ENCODE measurements around the gene SIPA1L3.

The SIPA1L3 gene

DNA sequence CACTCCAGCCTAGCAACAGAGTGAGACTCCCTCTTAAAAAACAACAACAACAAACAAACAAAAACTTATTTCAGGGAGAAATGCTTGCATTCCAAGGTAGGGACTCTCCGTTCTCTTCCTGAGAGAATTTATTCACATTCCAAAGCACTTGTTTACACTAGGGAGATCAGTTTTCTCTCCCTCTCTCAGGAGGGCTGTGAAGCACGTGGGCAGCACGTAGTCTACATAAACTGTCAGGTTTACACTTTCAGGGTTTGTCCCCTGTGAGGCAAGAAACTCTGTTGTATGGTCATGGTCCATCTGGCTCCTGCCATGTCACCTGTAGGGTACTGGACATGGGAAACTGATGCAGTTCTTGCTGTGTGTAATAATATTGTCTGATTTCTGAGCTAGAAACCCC is 32.2 kb upstream of the SIPA1L3 start:
- TF ChIP-seq, protein P1, sequence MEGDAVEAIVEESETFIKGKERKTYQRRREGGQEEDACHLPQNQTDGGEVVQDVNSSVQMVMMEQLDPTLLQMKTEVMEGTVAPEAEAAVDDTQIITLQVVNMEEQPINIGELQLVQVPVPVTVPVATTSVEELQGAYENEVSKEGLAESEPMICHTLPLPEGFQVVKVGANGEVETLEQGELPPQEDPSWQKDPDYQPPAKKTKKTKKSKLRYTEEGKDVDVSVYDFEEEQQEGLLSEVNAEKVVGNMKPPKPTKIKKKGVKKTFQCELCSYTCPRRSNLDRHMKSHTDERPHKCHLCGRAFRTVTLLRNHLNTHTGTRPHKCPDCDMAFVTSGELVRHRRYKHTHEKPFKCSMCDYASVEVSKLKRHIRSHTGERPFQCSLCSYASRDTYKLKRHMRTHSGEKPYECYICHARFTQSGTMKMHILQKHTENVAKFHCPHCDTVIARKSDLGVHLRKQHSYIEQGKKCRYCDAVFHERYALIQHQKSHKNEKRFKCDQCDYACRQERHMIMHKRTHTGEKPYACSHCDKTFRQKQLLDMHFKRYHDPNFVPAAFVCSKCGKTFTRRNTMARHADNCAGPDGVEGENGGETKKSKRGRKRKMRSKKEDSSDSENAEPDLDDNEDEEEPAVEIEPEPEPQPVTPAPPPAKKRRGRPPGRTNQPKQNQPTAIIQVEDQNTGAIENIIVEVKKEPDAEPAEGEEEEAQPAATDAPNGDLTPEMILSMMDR (conservative IDR thresholded peaks at IDR 0.05; ENCODE audit: low read depth, low read length), result no peak
- no peak overlapping the region for H3K4me3 ChIP-seq (ENCODE audit: low read depth, low read length)
- DNase-seq (ENCODE audit: low read depth), result peak; percentile 70

DNA sequence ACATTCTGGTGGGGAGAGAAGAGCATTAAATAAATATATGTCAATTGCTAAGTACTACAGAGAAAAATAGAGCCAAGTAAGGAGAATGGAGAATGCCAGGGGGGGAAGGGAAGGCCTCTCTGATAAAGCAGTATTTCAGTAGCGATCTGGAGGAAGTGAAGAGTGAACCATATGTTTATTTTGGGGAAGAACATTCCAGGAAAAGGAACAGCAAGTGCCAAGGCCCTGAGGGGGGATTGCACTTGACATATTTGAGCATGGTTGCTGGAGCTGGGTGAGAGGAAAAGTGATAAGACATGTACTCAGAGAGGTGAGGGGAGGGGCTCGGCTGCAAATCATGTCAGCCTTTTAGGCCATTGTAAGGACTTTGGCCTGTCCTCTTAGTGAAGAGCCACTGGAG is 31.0 kb upstream of the SIPA1L3 start:
- no peak overlapping the region for H3K4me3 ChIP-seq (ENCODE audit: low read depth, low read length)
- DNase-seq (ENCODE audit: low read depth), result no peak
- TF ChIP-seq, protein P1 (conservative IDR thresholded peaks at IDR 0.05; ENCODE audit: low read depth, low read length), result no peak

DNA sequence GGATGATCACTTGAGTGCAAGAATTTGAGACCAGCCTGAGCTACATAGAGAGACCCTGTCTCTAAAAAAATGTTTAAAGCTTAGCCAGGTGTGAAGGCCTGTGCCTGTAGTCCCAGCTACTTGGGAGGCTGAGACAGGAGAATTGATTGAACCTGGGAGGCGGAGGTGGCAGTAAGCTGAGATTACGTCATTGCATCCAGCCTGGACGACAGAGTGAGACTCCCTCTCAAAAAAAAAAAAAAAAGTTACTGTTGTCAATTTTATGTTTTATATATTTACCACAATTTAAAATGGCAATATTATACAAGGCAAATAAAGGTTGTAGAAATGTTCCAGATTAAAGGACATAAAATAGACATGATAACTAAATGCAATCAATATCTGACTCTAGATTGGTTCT is 29.9 kb upstream of the SIPA1L3 start:
- TF ChIP-seq, protein P1 (conservative IDR thresholded peaks at IDR 0.05; ENCODE audit: low read depth, low read length), result no peak
- no peak overlapping the region for H3K4me3 ChIP-seq (ENCODE audit: low read depth, low read length)
- no peak for DNase-seq (ENCODE audit: low read depth)

DNA sequence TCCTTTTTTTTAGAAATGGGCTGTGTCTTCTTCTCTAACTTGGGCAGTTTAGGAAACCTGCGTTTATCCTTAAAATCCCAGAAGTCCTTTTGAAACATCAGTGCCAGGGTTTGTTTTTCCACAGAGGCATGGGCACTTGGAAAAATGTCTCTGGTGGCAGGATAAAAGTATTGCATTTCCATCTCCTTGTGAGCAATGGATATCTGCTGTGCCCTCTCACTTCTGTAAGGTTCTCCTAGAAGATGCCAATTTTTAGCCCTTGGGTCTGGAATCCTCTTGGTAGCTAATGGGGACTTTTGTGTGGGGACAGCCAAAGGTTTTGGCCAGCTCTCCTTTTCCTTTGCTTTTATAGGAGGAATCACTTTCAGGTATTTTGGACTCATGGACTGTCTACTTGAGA is 21.6 kb upstream of the SIPA1L3 start:
- DNase-seq (ENCODE audit: low read depth), result no peak
- no peak overlapping the region for H3K4me3 ChIP-seq (ENCODE audit: low read depth, low read length)
- TF ChIP-seq, protein P1 (conservative IDR thresholded peaks at IDR 0.05; ENCODE audit: low read depth, low read length), result peak; percentile 7

DNA sequence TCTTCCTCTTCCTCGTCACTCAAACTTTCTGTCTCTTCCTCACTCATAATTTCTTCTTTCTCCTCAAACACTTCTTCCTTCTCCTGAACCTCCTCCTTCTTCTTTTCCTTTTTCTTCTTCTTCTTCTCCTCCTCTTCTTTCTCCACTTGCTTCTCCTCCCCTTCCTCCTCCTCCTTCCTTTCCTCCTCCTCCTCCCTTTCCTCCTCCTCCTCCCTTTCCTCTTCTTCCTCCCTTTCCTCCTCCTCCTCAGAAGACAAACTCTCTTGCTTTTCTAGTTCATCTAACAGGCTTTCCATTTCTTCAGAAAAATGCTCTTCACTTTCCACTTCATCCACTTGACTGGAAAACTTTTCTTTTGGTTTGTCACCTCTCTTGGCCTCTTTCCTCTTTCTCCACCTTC is 20.4 kb upstream of the SIPA1L3 start:
- no peak overlapping the region for H3K4me3 ChIP-seq (ENCODE audit: low read depth, low read length)
- TF ChIP-seq, protein P1 (conservative IDR thresholded peaks at IDR 0.05; ENCODE audit: low read depth, low read length), result no peak
- no peak for DNase-seq (ENCODE audit: low read depth)

DNA sequence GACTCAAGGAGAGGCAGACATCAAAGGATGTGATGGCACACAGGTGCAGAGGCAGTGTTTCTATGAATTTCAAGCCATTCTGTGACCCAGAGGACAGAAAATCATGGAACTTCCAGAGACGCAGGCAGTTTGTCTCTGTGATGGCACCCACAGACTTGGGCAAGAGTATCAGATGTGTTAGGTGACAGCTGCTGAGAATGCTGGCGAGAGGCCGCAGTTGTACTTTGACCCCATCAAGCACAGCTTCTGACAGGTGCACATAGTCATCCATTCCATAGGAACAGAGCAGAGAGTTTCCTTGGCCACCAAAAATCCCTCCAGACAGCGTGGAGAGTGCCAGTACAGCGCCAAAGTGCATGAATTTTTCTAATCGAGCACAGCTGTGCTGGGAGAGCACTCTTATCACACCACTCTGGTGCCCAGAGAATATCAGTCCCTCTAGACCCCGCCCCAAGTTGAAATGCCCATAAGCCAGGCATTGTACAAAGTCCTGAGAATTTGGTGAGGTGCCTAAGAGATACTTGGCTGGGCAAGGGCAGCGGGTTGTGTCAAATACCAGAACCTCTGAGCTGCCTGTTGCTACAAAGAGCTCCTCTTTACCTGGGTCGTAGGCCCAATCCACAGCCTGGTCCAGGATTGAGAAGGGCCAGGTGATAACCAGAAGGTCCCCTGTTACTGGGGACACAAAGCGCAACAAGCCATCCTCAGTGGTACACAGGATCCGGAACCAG is 13.0 kb upstream of the SIPA1L3 start:
- no peak for DNase-seq (ENCODE audit: low read depth)
- no peak overlapping the region for H3K4me3 ChIP-seq (ENCODE audit: low read depth, low read length)
- TF ChIP-seq, protein P1 (conservative IDR thresholded peaks at IDR 0.05; ENCODE audit: low read depth, low read length), result no peak

DNA sequence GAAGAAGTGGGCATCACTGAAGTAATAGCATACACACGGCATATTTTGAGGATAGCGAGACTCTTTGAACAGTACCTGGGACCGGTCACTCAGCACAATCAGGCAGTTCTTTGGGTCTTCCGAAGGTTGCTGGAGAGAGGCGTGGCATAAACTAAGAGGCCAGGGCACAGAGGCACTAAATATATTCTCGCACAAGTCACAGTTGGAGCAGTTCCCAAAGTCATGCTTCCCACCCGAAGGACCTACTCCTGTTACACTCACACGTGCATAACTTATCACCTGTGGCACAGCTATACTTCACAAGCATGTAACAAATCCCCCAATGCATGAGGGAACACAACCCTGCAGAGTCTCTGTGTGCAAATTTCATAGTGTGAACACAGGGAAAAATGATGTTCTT is 10.8 kb upstream of the SIPA1L3 start:
- TF ChIP-seq, protein P1 (conservative IDR thresholded peaks at IDR 0.05; ENCODE audit: low read depth, low read length), result no peak
- no peak for DNase-seq (ENCODE audit: low read depth)
- no peak overlapping the region for H3K4me3 ChIP-seq (ENCODE audit: low read depth, low read length)

Data from choroid plexus epithelial cell (primary cell).